OCI-LY1 (cell line): ENCODE data around the gene ADD2.

Experiments used
- H2AFZ ChIP-seq: fragments of 200-600 bp; sonication (generic), shearing (Covaris generic); 2 replicates; pipeline ENCODE4 v1.6.0; 2014; ENCODE audit warnings: antibody characterized with exemption, mild to moderate bottlenecking, low read length
- H3F3A ChIP-seq: fragments of 200-600 bp; sonication (generic), shearing (Covaris generic); 2 replicates; pipeline ENCODE4 v1.6.0; 2014; ENCODE audit warnings: mild to moderate bottlenecking, antibody characterized with exemption, low read length, moderate library complexity; ENCODE audit not compliant: insufficient read depth
- H3K27ac ChIP-seq: fragments of 200-600 bp; sonication (generic); 2 replicates; pipeline ENCODE4 v1.5.1; 2014; ENCODE audit warnings: low read length, mixed run types, mild to moderate bottlenecking, low read depth; ENCODE audit not compliant: poor library complexity, severe bottlenecking
- H3K27me3 ChIP-seq: fragments of 200-600 bp; sonication (generic); 2 replicates; pipeline ENCODE4 v1.6.0; 2014; ENCODE audit warnings: antibody characterized with exemption, mild to moderate bottlenecking, low read length, moderate library complexity; ENCODE audit not compliant: insufficient read depth
- H3K36me3 ChIP-seq: fragments of 200-600 bp; sonication (generic); 2 replicates; pipeline ENCODE4 v1.6.1; 2014; ENCODE audit warnings: mild to moderate bottlenecking, antibody characterized with exemption, low read length, moderate library complexity, mixed read lengths; ENCODE audit not compliant: insufficient read depth
- H3K4me1 ChIP-seq: fragments of 200-600 bp; sonication (generic); 2 replicates; pipeline ENCODE4 v1.5.1; 2014; ENCODE audit warnings: mild to moderate bottlenecking, low read length, moderate library complexity; ENCODE audit not compliant: insufficient read depth, severe bottlenecking
- H3K4me2 ChIP-seq: fragments of 200-600 bp; sonication (generic), shearing (Covaris generic); 2 replicates; pipeline ENCODE4 v1.6.1; 2014; ENCODE audit warnings: low read length
- H3K4me3 ChIP-seq: fragments of 200-600 bp; sonication (generic); 2 replicates; pipeline ENCODE4 v1.5.1; 2014; ENCODE audit warnings: low read length, low read depth, mild to moderate bottlenecking, mixed read lengths; ENCODE audit not compliant: poor library complexity, severe bottlenecking
- H3K79me2 ChIP-seq: fragments of 200-600 bp; shearing (Covaris generic); 2 replicates; pipeline ENCODE4 v1.6.1; 2016; ENCODE audit warnings: mixed run types, low read length, mixed read lengths; ENCODE audit not compliant: insufficient read depth
- H3K9ac ChIP-seq: fragments of 200-600 bp; sonication (generic), shearing (Covaris generic); 2 replicates; pipeline ENCODE4 v1.6.1; 2014; ENCODE audit warnings: mild to moderate bottlenecking, low read length, mixed read lengths
- H3K9me2 ChIP-seq: fragments of 200-600 bp; sonication (generic), shearing (Covaris generic); 2 replicates; pipeline ENCODE4 v1.6.1; 2014; ENCODE audit warnings: low read depth, mild to moderate bottlenecking, low read length, mixed read lengths
- H3K9me3 ChIP-seq: fragments of 200-600 bp; shearing (Covaris generic); 2 replicates; pipeline ENCODE4 v1.6.1; 2014; ENCODE audit warnings: low read length, mixed read lengths
- H4K20me1 ChIP-seq: fragments of 200-600 bp; sonication (generic), shearing (Covaris generic); 2 replicates; pipeline ENCODE4 v1.6.0; 2016; ENCODE audit warnings: mild to moderate bottlenecking, low read length; ENCODE audit not compliant: insufficient read depth
- CTCF ChIP-seq: fragments of 200-600 bp; sonication (generic), shearing (Covaris generic); IDR thresholded peaks from 2 replicates; pipeline ENCODE4 v1.5.1; 2017; ENCODE audit warnings: mild to moderate bottlenecking, antibody characterized with exemption, low read length, moderate library complexity, mixed read lengths
- EZH2 ChIP-seq: fragments of 200-600 bp; sonication (generic), shearing (Covaris generic); IDR thresholded peaks from 2 replicates; pipeline ENCODE4 v1.8.0; 2017; ENCODE audit warnings: borderline replicate concordance, mixed run types, mild to moderate bottlenecking, antibody characterized with exemption, low read length, moderate library complexity, mixed read lengths

Gene ADD2

GRCh38 chr2:70678576-70679143 is 89.3 kb downstream of the ADD2 start:
- no peaks in the 10 kb centered on the region for H3K36me3 ChIP-seq
- H3K9me2 ChIP-seq, result no peaks in the 10 kb centered on the region
- no peaks in the 10 kb centered on the region for H3K4me1 ChIP-seq
- H3K9me3 ChIP-seq, result no peaks in the 10 kb centered on the region
- H3K79me2 ChIP-seq, result no peaks in the 10 kb centered on the region
- no peak overlapping the region for H3K4me3 ChIP-seq
- TF ChIP-seq CTCF (no peak), EZH2 (no peak)
- no peak overlapping the region for H3K9ac ChIP-seq
- H3K4me2 ChIP-seq, result no peak overlapping the region
- H4K20me1 ChIP-seq, result no peaks in the 10 kb centered on the region
- no peak overlapping the region for H3K27ac ChIP-seq
- H3F3A ChIP-seq, result no peaks in the 10 kb centered on the region
- H2AFZ ChIP-seq, result no peak overlapping the region
- H3K27me3 ChIP-seq, result no peaks in the 10 kb centered on the region; the same call in 1 of the 2 replicates

GRCh38 chr2:70676301-70677035 is 91.5 kb downstream of the ADD2 start:
- no peak for TF ChIP-seq CTCF
- TF ChIP-seq EZH2, result no peak
- no peaks in the 10 kb centered on the region for H3K79me2 ChIP-seq
- H3K4me1 ChIP-seq, result no peaks in the 10 kb centered on the region
- H4K20me1 ChIP-seq, result no peaks in the 10 kb centered on the region
- no peak overlapping the region for H2AFZ ChIP-seq
- no peaks in the 10 kb centered on the region for H3K36me3 ChIP-seq
- H3K27ac ChIP-seq, result no peak overlapping the region
- H3K27me3 ChIP-seq, result no peaks in the 10 kb centered on the region; the same call in 1 of the 2 replicates
- no peak overlapping the region for H3K4me3 ChIP-seq
- no peaks in the 10 kb centered on the region for H3K9me3 ChIP-seq
- H3K4me2 ChIP-seq, result no peak overlapping the region
- H3F3A ChIP-seq, result no peaks in the 10 kb centered on the region
- H3K9ac ChIP-seq, result no peak overlapping the region
- H3K9me2 ChIP-seq, result no peaks in the 10 kb centered on the region

- TF ChIP-seq EZH2, result no peak
- TF ChIP-seq CTCF, result no peak
- no peaks in the 10 kb centered on the region for H3F3A ChIP-seq
- H3K9me2 ChIP-seq, result no peaks in the 10 kb centered on the region
- no peak overlapping the region for H3K4me2 ChIP-seq
- H3K79me2 ChIP-seq, result no peaks in the 10 kb centered on the region
- H4K20me1 ChIP-seq, result no peaks in the 10 kb centered on the region
- H3K9me3 ChIP-seq, result no peaks in the 10 kb centered on the region
- H3K27ac ChIP-seq, result no peak overlapping the region
- H3K9ac ChIP-seq, result no peak overlapping the region
- no peaks in the 10 kb centered on the region; the same call in 1 of the 2 replicates for H3K27me3 ChIP-seq
- H3K4me3 ChIP-seq, result no peak overlapping the region
- no peaks in the 10 kb centered on the region for H3K36me3 ChIP-seq
- H2AFZ ChIP-seq, result no peak overlapping the region
- no peaks in the 10 kb centered on the region for H3K4me1 ChIP-seq
Measured at GRCh38 chr2:70675862-70676261, 92.1 kb downstream of the ADD2 start.
